ENCODE data around the gene RALGAPA2. TPM values are rescaled to one million over a fixed set of nuclear protein-coding genes. Genes with fewer than 3 reads are reported as not detected.

Gene RALGAPA2
- total RNA-seq, 3 donors from 2014 or later: 34.6 to 74.1 (median 46.0) TPM

- H3K4me3 ChIP-seq: no peak overlapping the region
- no peak for DNase-seq (ENCODE audit: low spot score in 2 of 2)
- TF ChIP-seq POLR2AphosphoS5 (IDR thresholded peaks at IDR 0.05): no peak
- TF ChIP-seq POLR2A (IDR thresholded peaks at IDR 0.05): no peak
- no peak for TF ChIP-seq CTCF (IDR thresholded peaks at IDR 0.05)
- intact Hi-C loops (cut with DNase I; ENCODE audit: low total_unique reads): no loop called here
- H3K27me3 ChIP-seq: no peaks in the 10 kb centered on the region
- no peaks in the 10 kb centered on the region for H3K36me3 ChIP-seq
- H3K27ac ChIP-seq: no peak overlapping the region
- no peaks in the 10 kb centered on the region for H3K9me3 ChIP-seq
- no peaks in the 10 kb centered on the region for H3K4me1 ChIP-seq
These were observed 17.9 kb downstream of the RALGAPA2 start for GRCh38 chr20:20694591-20694990.

GRCh38 chr20:20692587-20692986 lies 19.9 kb downstream of the RALGAPA2 start:
- no peaks in the 10 kb centered on the region for H3K4me1 ChIP-seq
- no peak overlapping the region for H3K27ac ChIP-seq
- no peak for TF ChIP-seq POLR2A (IDR thresholded peaks at IDR 0.05)
- no peak for TF ChIP-seq CTCF (IDR thresholded peaks at IDR 0.05)
- TF ChIP-seq POLR2AphosphoS5 (IDR thresholded peaks at IDR 0.05): no peak
- no peaks in the 10 kb centered on the region for H3K27me3 ChIP-seq
- H3K4me3 ChIP-seq: no peak overlapping the region
- no peak for DNase-seq (ENCODE audit: low spot score in 2 of 2)
- intact Hi-C loops (cut with DNase I; ENCODE audit: low total_unique reads): no loop called here
- no peaks in the 10 kb centered on the region for H3K9me3 ChIP-seq
- H3K36me3 ChIP-seq: no peaks in the 10 kb centered on the region

GRCh38 chr20:20691477-20692235 lies 20.8 kb downstream of the RALGAPA2 start:
- intact Hi-C loops (cut with DNase I; ENCODE audit: low total_unique reads): no loop called here
- no peaks in the 10 kb centered on the region for H3K27me3 ChIP-seq
- H3K4me1 ChIP-seq: no peaks in the 10 kb centered on the region
- no peak for TF ChIP-seq CTCF (IDR thresholded peaks at IDR 0.05)
- no peaks in the 10 kb centered on the region for H3K9me3 ChIP-seq
- DNase-seq (ENCODE audit: low spot score in 2 of 2): no peak
- H3K4me3 ChIP-seq: no peak overlapping the region
- H3K27ac ChIP-seq: no peak overlapping the region
- H3K36me3 ChIP-seq: no peaks in the 10 kb centered on the region

GRCh38 chr20:20690676-20691476 lies 21.6 kb downstream of the RALGAPA2 start:
- Histone ChIP-seq H3K4me1 (no peaks in the 10 kb centered on the region), H3K36me3 (no peaks in the 10 kb centered on the region)
- TF ChIP-seq CTCF (IDR thresholded peaks at IDR 0.05) (no peak), POLR2AphosphoS5 (IDR thresholded peaks at IDR 0.05) (no peak), POLR2A (IDR thresholded peaks at IDR 0.05) (no peak)

GRCh38 chr20:20687319-20687718 lies 25.1 kb downstream of the RALGAPA2 start:
- TF ChIP-seq POLR2A (IDR thresholded peaks at IDR 0.05): no peak
- no peak for TF ChIP-seq POLR2AphosphoS5 (IDR thresholded peaks at IDR 0.05)
- no peak for TF ChIP-seq CTCF (IDR thresholded peaks at IDR 0.05)
- intact Hi-C loops (cut with DNase I; ENCODE audit: low total_unique reads): no loop called here
- H3K27me3 ChIP-seq: no peaks in the 10 kb centered on the region
- H3K4me3 ChIP-seq: no peak overlapping the region
- no peak overlapping the region for H3K27ac ChIP-seq
- no peaks in the 10 kb centered on the region for H3K9me3 ChIP-seq
- H3K4me1 ChIP-seq: no peaks in the 10 kb centered on the region
- no peaks in the 10 kb centered on the region for H3K36me3 ChIP-seq
- DNase-seq (ENCODE audit: low spot score in 2 of 2): no peak

More at GRCh38 chr20:20690676-20691476, 21.6 kb downstream of the RALGAPA2 start:
- no peaks in the 10 kb centered on the region for H3K27me3 ChIP-seq
- intact Hi-C loops (cut with DNase I; ENCODE audit: low total_unique reads): no loop called here
- H3K27ac ChIP-seq: no peak overlapping the region
- H3K4me3 ChIP-seq: no peak overlapping the region
- H3K9me3 ChIP-seq: no peaks in the 10 kb centered on the region
- DNase-seq (ENCODE audit: low spot score in 2 of 2): no peak

All from breast epithelium (tissue), 4 donors.